Ovary (tissue), 9 donors: Measurements from ENCODE around the gene DCTPP1. TPM values are rescaled to one million over a fixed set of nuclear protein-coding genes. Genes with fewer than 3 reads are reported as not detected.
"Not testable (repeated sequence)": the region's sequence is repeated elsewhere in the genome, so short reads cannot be mapped to it uniquely, and the experiment has no call there.

ENCODE experiments used
- DNase-seq, 5 donors: peaks; one replicate each; pipeline ENCODE4 v3.0.0-alpha.2; 2019 to 2020
- H3K27ac ChIP-seq, 2 donors: fragments of 200-600 bp; one replicate each; pipeline versions ENCODE4 v1.5.1 to v1.8.0; 2019 to 2022
- H3K27me3 ChIP-seq: fragments of 200-600 bp; one replicate; pipeline ENCODE4 v1.8.0; 2022
- H3K36me3 ChIP-seq: fragments of 200-600 bp; sonication (generic); one replicate; pipeline ENCODE4 v1.5.1; 2019
- H3K4me1 ChIP-seq: one replicate; pipeline ENCODE4 v1.8.1; 2013; ENCODE audit warnings: mild to moderate bottlenecking, moderate library complexity; ENCODE audit not compliant: insufficient read depth
- H3K4me3 ChIP-seq: fragments of 200-600 bp; sonication (generic); one replicate; pipeline ENCODE4 v1.5.1; 2017
- H3K9me3 ChIP-seq, 2 donors: fragments of 200-600 bp in 1 of 2; sonication (generic) in 1 of 2; one replicate each; pipeline versions ENCODE4 v1.5.1 to v1.8.1; 2013 to 2019; ENCODE audit warnings: mild to moderate bottlenecking in 1 of 2, moderate library complexity in 1 of 2
- EP300 ChIP-seq: sonication (generic); formaldehyde crosslinking; IDR thresholded peaks from one replicate; pipeline ENCODE4 v1.6.1; 2017; ENCODE audit warnings: antibody characterized with exemption
- POLR2A ChIP-seq: fragments of 450-650 bp; IDR thresholded peaks from one replicate; pipeline ENCODE4 v1.6.1; 2017; ENCODE audit warnings: antibody characterized with exemption, mild to moderate bottlenecking, moderate library complexity
- WGBS, 3 donors: extraction: QIAGEN DNeasy Blood & Tissue Kit in 1 of 3; methylation state at CpG; one replicate each; pipeline versions ENCODE4 v1.1.5 to v1.1.7; 2013 to 2017; 5-methylcytosine and 5-hydroxymethylcytosine counted together
- intact Hi-C, 4 donors: fragments of 100-400 bp; cut with DNase I; formaldehyde crosslinking; loops; one replicate each; pipeline versions ENCODE4 v1.11.0 to v1.15.1; 2022 to 2023
- polyA plus RNA-seq, 2 donors: library from polyadenylated mRNA; stranded (reverse); fragments of 200-250 nt in 1 of 2; fragments of 350-450 nt in 1 of 2; fragmentation: Illumina TruSeq in 1 of 2; extraction: RNeasy Lipid Tissue Mini Kit (QIAGEN cat#74804) in 1 of 2; gene quantifications; one replicate each; pipeline ENCODE4 v1.2.3, GENCODE V29; 2013 to 2014
- total RNA-seq, 7 donors: library from RNA; depleted of rRNA in 2 of 7; stranded (reverse); fragments of >200 nt in 2 of 7; fragmentation: NEBNext Ultra II Directional in 3 of 7; extraction: Animal tissue kit (Norgen Biotek cat#: 25700) in 3 of 7; gene quantifications; one replicate each; pipeline versions ENCODE4 v1.1.0 to v1.2.4, GENCODE V29; 2016 to 2023
- TF ChIP-seq, protein P1 (sequence below), 3 donors: fragments of 450-650 bp in 2 of 3; fragments of 200-600 bp in 1 of 3; IDR thresholded peaks; one replicate each; pipeline versions ENCODE4 v1.5.1 to v1.8.0; 2016 to 2022; ENCODE audit warnings: antibody characterized with exemption in 3 of 3, mild to moderate bottlenecking in 1 of 3
- donor health status: DM: no; HTN: no; CAD: no; lungs with moderate emphysema.
- donor health status: DM: no; HTN: no; CAD: no.
- donor health status: Bipolar disorder and iron deficiency.
- donor health status: DM: yes; HTN: yes; CAD: no.
- donor health status: DM: no; HTN: no; CAD: no.
- donor health status: DM: yes; HTN: yes; CAD: no.

Gene DCTPP1
- total and polyA plus RNA-seq, 9 donors = 13.2 to 34.4 (median 22.6) TPM

GRCh38 chr16:30470632-30470995, 40.8 kb upstream of the DCTPP1 start:
- 78 to 81% (median 80%) methylated on average over 8 of the region's 8 CpGs for WGBS, 3 donors
- Histone ChIP-seq H3K4me3 (no peak overlapping the region), H3K9me3 (no peaks in the 10 kb centered on the region), H3K4me1 (no peaks in the 10 kb centered on the region), H3K27ac (no peak overlapping the region), H3K27me3 (no peaks in the 10 kb centered on the region), H3K36me3 (no peaks in the 10 kb centered on the region)
- intact Hi-C loops = no loop called here
- TF ChIP-seq EP300 (no peak), POLR2A (no peak)
- TF ChIP-seq, protein P1, sequence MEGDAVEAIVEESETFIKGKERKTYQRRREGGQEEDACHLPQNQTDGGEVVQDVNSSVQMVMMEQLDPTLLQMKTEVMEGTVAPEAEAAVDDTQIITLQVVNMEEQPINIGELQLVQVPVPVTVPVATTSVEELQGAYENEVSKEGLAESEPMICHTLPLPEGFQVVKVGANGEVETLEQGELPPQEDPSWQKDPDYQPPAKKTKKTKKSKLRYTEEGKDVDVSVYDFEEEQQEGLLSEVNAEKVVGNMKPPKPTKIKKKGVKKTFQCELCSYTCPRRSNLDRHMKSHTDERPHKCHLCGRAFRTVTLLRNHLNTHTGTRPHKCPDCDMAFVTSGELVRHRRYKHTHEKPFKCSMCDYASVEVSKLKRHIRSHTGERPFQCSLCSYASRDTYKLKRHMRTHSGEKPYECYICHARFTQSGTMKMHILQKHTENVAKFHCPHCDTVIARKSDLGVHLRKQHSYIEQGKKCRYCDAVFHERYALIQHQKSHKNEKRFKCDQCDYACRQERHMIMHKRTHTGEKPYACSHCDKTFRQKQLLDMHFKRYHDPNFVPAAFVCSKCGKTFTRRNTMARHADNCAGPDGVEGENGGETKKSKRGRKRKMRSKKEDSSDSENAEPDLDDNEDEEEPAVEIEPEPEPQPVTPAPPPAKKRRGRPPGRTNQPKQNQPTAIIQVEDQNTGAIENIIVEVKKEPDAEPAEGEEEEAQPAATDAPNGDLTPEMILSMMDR (IDR thresholded peaks at IDR 0.05) = no peak
- DNase-seq = no peak

- Histone ChIP-seq H3K36me3 (no peaks in the 10 kb centered on the region), H3K9me3 (no peaks in the 10 kb centered on the region), H3K4me3 (no peak overlapping the region), H3K27ac (no peak overlapping the region), H3K27me3 (no peaks in the 10 kb centered on the region), H3K4me1 (no peaks in the 10 kb centered on the region)
- no peak for DNase-seq
- 73 to 80% (median 74%) methylated on average over 3 of the region's 3 CpGs for WGBS, 3 donors
- intact Hi-C loops = no loop called here
- TF ChIP-seq POLR2A = no peak
- no peak for TF ChIP-seq EP300
- TF ChIP-seq, protein P1 (IDR thresholded peaks at IDR 0.05) = no peak
Measured at GRCh38 chr16:30470170-30470512, 40.3 kb upstream of the DCTPP1 start.

GRCh38 chr16:30464078-30464477, 34.2 kb upstream of the DCTPP1 start:
- DNase-seq = no peak
- intact Hi-C loops = no loop called here
- Histone ChIP-seq H3K4me1 (no peaks in the 10 kb centered on the region), H3K4me3 (no peak overlapping the region), H3K27ac (no peak overlapping the region), H3K9me3 (no peaks in the 10 kb centered on the region), H3K27me3 (no peaks in the 10 kb centered on the region), H3K36me3 (no peaks in the 10 kb centered on the region)
- 86 to 89% (median 88%) methylated on average over 7 of the region's 7 CpGs for WGBS, 3 donors
- TF ChIP-seq EP300 (no peak), POLR2A (no peak)
- TF ChIP-seq, protein P1 (IDR thresholded peaks at IDR 0.05) = no peak

DNA sequence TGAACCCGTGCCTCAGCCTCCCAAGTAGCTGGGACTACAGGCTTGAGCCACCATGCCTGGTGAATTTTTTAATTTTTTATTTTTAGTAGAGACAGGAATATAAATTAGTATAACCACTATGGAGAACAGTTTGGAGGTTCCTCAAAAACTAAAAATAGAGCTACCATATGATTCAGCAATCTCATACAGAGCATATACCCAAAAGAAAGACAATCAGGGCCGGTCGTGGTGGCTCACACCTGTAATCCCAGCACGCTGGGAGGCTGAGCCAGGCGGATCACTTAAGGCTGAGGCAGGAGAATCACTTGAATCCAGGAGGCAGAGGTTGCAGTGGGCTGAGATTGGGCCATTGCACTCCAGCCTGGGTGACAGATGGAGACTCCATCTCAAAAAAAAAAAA, 31.6 kb upstream of the DCTPP1 start:
- H3K4me1 ChIP-seq, H3K27ac ChIP-seq, H3K9me3 ChIP-seq, H3K27me3 ChIP-seq, H3K4me3 ChIP-seq, H3K36me3 ChIP-seq, intact Hi-C loops, DNase-seq: not testable (repeated sequence)
- 81 to 89% (median 89%) methylated on average over 5 of the region's 5 CpGs for WGBS, 3 donors

DNA sequence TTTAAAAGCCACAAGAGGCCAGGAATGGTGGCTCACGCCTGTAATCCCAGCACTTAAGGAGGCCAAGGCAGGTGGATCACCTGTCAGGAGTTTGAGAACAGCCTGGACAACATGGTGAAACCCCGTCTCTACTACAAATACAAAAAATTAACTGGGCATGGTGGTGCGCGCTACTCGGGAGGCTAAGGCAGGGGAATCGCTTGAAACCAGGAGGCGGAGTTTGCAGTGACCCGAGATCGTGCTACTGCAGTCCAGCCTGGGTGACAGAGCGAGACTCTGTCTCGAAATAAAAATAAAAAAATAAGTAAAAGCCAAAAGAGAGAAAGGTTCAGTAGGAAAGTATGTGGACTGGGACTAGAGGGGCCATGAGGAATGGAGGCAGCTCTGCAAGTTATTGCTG, 29.6 kb upstream of the DCTPP1 start:
- H3K27ac ChIP-seq = no peak overlapping the region
- no peak for TF ChIP-seq POLR2A
- TF ChIP-seq EP300 = no peak
- H3K9me3 ChIP-seq = no peaks in the 10 kb centered on the region
- DNase-seq = no peak
- no peaks in the 10 kb centered on the region for H3K27me3 ChIP-seq
- no peak overlapping the region for H3K4me3 ChIP-seq
- H3K4me1 ChIP-seq = no peaks in the 10 kb centered on the region
- intact Hi-C loops = no loop called here
- 77 to 85% (median 80%) methylated on average over 11 of the region's 11 CpGs for WGBS, 3 donors
- H3K36me3 ChIP-seq = no peaks in the 10 kb centered on the region
